RWPE2 (cell line): Measurements from ENCODE around the gene WFDC1.

ENCODE experiments used
- ATAC-seq: fragments of 200-7000 bp; cut with Tn5 transposase; 3 replicates; pipeline ENCODE4 v1.9.1; 2021; ENCODE audit warnings: low read depth
- DNase-seq: peaks from one replicate; pipeline ENCODE4 v3.0.0-alpha.2; 2020; ENCODE audit warnings: low spot score
- H3K27ac ChIP-seq: fragments of 450-650 bp; 2 replicates; pipeline ENCODE4 v1.5.1; 2017; ENCODE audit warnings: mild to moderate bottlenecking; ENCODE audit not compliant: poor library complexity, severe bottlenecking
- H3K27me3 ChIP-seq: fragments of 250-450 bp; sonication (Bioruptor Pico); 2 replicates; pipeline ENCODE4 v1.5.1; 2021; ENCODE audit warnings: mild to moderate bottlenecking, moderate library complexity; ENCODE audit not compliant: insufficient read depth, poor library complexity, severe bottlenecking
- H3K36me3 ChIP-seq: fragments of 250-450 bp; sonication (Bioruptor Pico); 2 replicates; pipeline ENCODE4 v1.5.1; 2020; ENCODE audit warnings: low read depth, mild to moderate bottlenecking, moderate library complexity
- H3K4me1 ChIP-seq: fragments of 250-450 bp; sonication (Bioruptor Pico); 2 replicates; pipeline ENCODE4 v1.5.1; 2021; ENCODE audit warnings: mild to moderate bottlenecking, moderate library complexity; ENCODE audit not compliant: insufficient read depth, poor library complexity, severe bottlenecking
- H3K4me3 ChIP-seq: fragments of 250-450 bp; sonication (Bioruptor Pico); 2 replicates; pipeline ENCODE4 v1.5.1; 2021; ENCODE audit warnings: mild to moderate bottlenecking, moderate library complexity; ENCODE audit not compliant: severe bottlenecking
- H3K9me3 ChIP-seq: fragments of 250-450 bp; sonication (Bioruptor Pico); 2 replicates; pipeline ENCODE4 v1.5.1; 2021; ENCODE audit warnings: mild to moderate bottlenecking, moderate library complexity; ENCODE audit not compliant: severe bottlenecking
- CTCF ChIP-seq: fragments of 450-650 bp; IDR thresholded peaks from one replicate; pipeline ENCODE4 v1.5.1; 2017; ENCODE audit warnings: mild to moderate bottlenecking, moderate library complexity; ENCODE audit not compliant: poor library complexity, severe bottlenecking

WFDC1 gene

GRCh38 chr16:84368308-84368996 is 73.8 kb downstream of the WFDC1 start, which contains the start of gene ATP2C2:
ATP2C2 (plus strand) TSS chr16:84368538; CDS start chr16:84368616, 78 bp downstream.
- peak within 1 kb of the TSS; percentile 66 for H3K4me3 ChIP-seq
- DNase-seq (peak; percentile 80), ATAC-seq (peak; percentile 92)
- no peak for TF ChIP-seq CTCF
- H3K9me3 ChIP-seq = no peaks in the 10 kb centered on the region
- H3K36me3 ChIP-seq = no peaks in the 10 kb centered on the region
- H3K27ac ChIP-seq = peak within 1 kb of the TSS; percentile 59
- H3K27me3 ChIP-seq = no peaks in the 10 kb centered on the region
- H3K4me1 ChIP-seq = peaks cover 17% of the 10 kb centered on the region

GRCh38 chr16:84369105-84369504 is 74.4 kb downstream of the WFDC1 start:
- Histone ChIP-seq H3K36me3 (peaks cover 3% of the 10 kb centered on the region; the same call in 1 of the 2 replicates), H3K4me3 (peak overlapping the region; percentile 66), H3K9me3 (no peaks in the 10 kb centered on the region), H3K4me1 (peaks cover 17% of the 10 kb centered on the region), H3K27ac (peak overlapping the region; percentile 59), H3K27me3 (no peaks in the 10 kb centered on the region)
- ATAC-seq (no peak), DNase-seq (no peak)
- TF ChIP-seq CTCF = no peak

GRCh38 chr16:84369938-84370627 is 75.4 kb downstream of the WFDC1 start:
- no peak for DNase-seq
- peak; percentile 68 for ATAC-seq
- Histone ChIP-seq H3K4me1 (peaks cover 17% of the 10 kb centered on the region), H3K27ac (peak overlapping the region; percentile 59), H3K36me3 (peaks cover 3% of the 10 kb centered on the region; the same call in 1 of the 2 replicates), H3K27me3 (no peaks in the 10 kb centered on the region), H3K4me3 (no peak overlapping the region), H3K9me3 (no peaks in the 10 kb centered on the region)
- no peak for TF ChIP-seq CTCF

GRCh38 chr16:84370723-84371552 is 76.3 kb downstream of the WFDC1 start:
- TF ChIP-seq CTCF = no peak
- Histone ChIP-seq H3K27ac (peak overlapping the region; percentile 59), H3K4me3 (no peak overlapping the region), H3K9me3 (no peaks in the 10 kb centered on the region), H3K27me3 (no peaks in the 10 kb centered on the region), H3K4me1 (peaks cover 17% of the 10 kb centered on the region), H3K36me3 (peaks cover 3% of the 10 kb centered on the region; the same call in 1 of the 2 replicates)
- DNase-seq (no peak), ATAC-seq (no peak)
